Measurements from ENCODE around the gene GLA. TPM values are rescaled to one million over a fixed set of nuclear protein-coding genes. Genes with fewer than 3 reads are reported as not detected.

GLA gene
- total and polyA plus RNA-seq, 2 donors from 2014 or later = 23.9 to 34.7 TPM

- Histone ChIP-seq H3K27me3 (ENCODE audit: control insufficient read depth, insufficient read depth, low read length) (no peaks in the 10 kb centered on the region), H3K4me3 (ENCODE audit: low read length in 3 of 3) (no peak overlapping the region), H3K9me3 (ENCODE audit: control insufficient read depth in 2 of 3, insufficient read depth in 1 of 3, low read length in 3 of 3) (no peaks in the 10 kb centered on the region), H3K4me1 (ENCODE audit: control insufficient read depth in 2 of 3, insufficient read depth in 2 of 3, low read depth in 1 of 3, low read length in 3 of 3) (no peaks in the 10 kb centered on the region), H3K9ac (ENCODE audit: low read length in 3 of 3) (no peak overlapping the region), H3K36me3 (ENCODE audit: control insufficient read depth in 2 of 3, insufficient read depth in 3 of 3, low read length in 3 of 3) (no peaks in the 10 kb centered on the region), H3K27ac (ENCODE audit: low read depth in 2 of 2, low read length in 2 of 2) (no peak overlapping the region)
- TF ChIP-seq CTCF (IDR thresholded peaks at IDR 0.05; ENCODE audit: borderline replicate concordance, extremely low read depth, insufficient read depth) = no peak
- FAIRE-seq (no peak), DNase-seq (no peak)
- intact Hi-C loops (cut with DNase I) = no loop called here
Measured at GRCh38 chrX:101370888-101371504, 36.7 kb downstream of the GLA start.

GRCh38 chrX:101369687-101370086 lies 38.0 kb downstream of the GLA start:
- no peak overlapping the region for H3K4me3 ChIP-seq (ENCODE audit: low read length in 3 of 3)
- FAIRE-seq = no peak
- intact Hi-C loops (cut with DNase I) = no loop called here

DNA sequence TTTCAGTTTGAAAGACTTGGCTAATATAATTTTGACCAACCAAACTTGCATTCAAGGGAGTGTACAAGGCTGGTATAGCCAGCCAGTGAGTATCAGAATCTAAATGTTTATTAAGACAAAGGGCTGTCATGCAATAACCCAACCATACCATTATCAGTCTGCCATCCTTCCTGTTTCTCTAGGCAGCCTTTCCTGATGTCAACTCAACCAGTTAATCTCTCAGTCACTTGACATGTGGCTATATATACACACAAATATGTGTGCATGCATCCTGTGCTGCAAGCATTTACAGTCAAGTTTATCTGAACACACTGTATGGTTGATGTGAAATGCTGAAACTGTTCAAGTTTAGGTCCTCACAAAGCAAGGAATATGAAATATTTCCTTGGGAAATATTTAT lies 38.9 kb downstream of the GLA start:
- intact Hi-C loops (cut with DNase I) = no loop called here
- no peaks in the 10 kb centered on the region for H3K4me1 ChIP-seq (ENCODE audit: control insufficient read depth in 2 of 3, insufficient read depth in 2 of 3, low read depth in 1 of 3, low read length in 3 of 3)
- H3K9me3 ChIP-seq (ENCODE audit: control insufficient read depth in 2 of 3, insufficient read depth in 1 of 3, low read length in 3 of 3) = no peaks in the 10 kb centered on the region
- FAIRE-seq (no peak), DNase-seq (no peak)
- no peak for TF ChIP-seq CTCF (IDR thresholded peaks at IDR 0.05; ENCODE audit: borderline replicate concordance, extremely low read depth, insufficient read depth)
- H3K9ac ChIP-seq (ENCODE audit: low read length in 3 of 3) = no peak overlapping the region
- H3K27ac ChIP-seq (ENCODE audit: low read depth in 2 of 2, low read length in 2 of 2) = no peak overlapping the region
- no peak overlapping the region for H3K4me3 ChIP-seq (ENCODE audit: low read length in 3 of 3)
- H3K36me3 ChIP-seq (ENCODE audit: control insufficient read depth in 2 of 3, insufficient read depth in 3 of 3, low read length in 3 of 3) = no peaks in the 10 kb centered on the region
- no peaks in the 10 kb centered on the region for H3K27me3 ChIP-seq (ENCODE audit: control insufficient read depth, insufficient read depth, low read length)

More at GRCh38 chrX:101369687-101370086, 38.0 kb downstream of the GLA start:
- Histone ChIP-seq H3K9ac (ENCODE audit: low read length in 3 of 3) (no peak overlapping the region), H3K36me3 (ENCODE audit: control insufficient read depth in 2 of 3, insufficient read depth in 3 of 3, low read length in 3 of 3) (no peaks in the 10 kb centered on the region), H3K27ac (ENCODE audit: low read depth in 2 of 2, low read length in 2 of 2) (no peak overlapping the region), H3K9me3 (ENCODE audit: control insufficient read depth in 2 of 3, insufficient read depth in 1 of 3, low read length in 3 of 3) (no peaks in the 10 kb centered on the region), H3K27me3 (ENCODE audit: control insufficient read depth, insufficient read depth, low read length) (no peaks in the 10 kb centered on the region), H3K4me1 (ENCODE audit: control insufficient read depth in 2 of 3, insufficient read depth in 2 of 3, low read depth in 1 of 3, low read length in 3 of 3) (no peaks in the 10 kb centered on the region)
- DNase-seq = no peak
- TF ChIP-seq CTCF (IDR thresholded peaks at IDR 0.05; ENCODE audit: borderline replicate concordance, extremely low read depth, insufficient read depth) = no peak

DNA sequence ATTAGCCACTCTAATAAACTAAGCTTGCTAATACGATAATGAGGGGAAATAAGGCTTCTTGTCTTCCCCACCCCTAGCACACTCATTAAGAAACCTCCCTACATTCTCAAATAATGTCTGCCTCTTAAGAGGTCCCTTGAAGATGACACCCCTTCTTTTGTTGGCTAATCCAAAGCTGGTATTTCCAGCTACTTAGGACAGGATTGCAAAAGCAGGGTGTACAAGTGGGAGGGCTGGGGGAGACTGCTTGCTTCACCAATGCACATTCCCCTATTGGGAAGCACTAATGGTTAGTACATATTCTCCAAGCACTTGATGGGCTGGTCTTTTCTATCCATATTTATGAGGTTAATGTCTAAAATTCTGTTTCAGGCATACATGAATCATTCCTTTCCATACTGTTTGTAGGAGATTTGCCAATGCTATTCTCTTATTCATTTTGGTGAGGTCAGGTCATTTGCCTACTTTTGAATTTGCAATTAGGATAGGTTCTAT lies 42.4 kb downstream of the GLA start:
- no peak overlapping the region for H3K4me3 ChIP-seq (ENCODE audit: low read length in 3 of 3)
- H3K9ac ChIP-seq (ENCODE audit: low read length in 3 of 3) = no peak overlapping the region
- no peak overlapping the region for H3K27ac ChIP-seq (ENCODE audit: low read depth in 2 of 2, low read length in 2 of 2)
- no peak for DNase-seq
- FAIRE-seq = no peak
- H3K27me3 ChIP-seq (ENCODE audit: control insufficient read depth, insufficient read depth, low read length) = no peaks in the 10 kb centered on the region
- no peaks in the 10 kb centered on the region for H3K4me1 ChIP-seq (ENCODE audit: control insufficient read depth in 2 of 3, insufficient read depth in 2 of 3, low read depth in 1 of 3, low read length in 3 of 3)
- no peaks in the 10 kb centered on the region for H3K9me3 ChIP-seq (ENCODE audit: control insufficient read depth in 2 of 3, insufficient read depth in 1 of 3, low read length in 3 of 3)
- H3K36me3 ChIP-seq (ENCODE audit: control insufficient read depth in 2 of 3, insufficient read depth in 3 of 3, low read length in 3 of 3) = no peaks in the 10 kb centered on the region
- TF ChIP-seq CTCF (IDR thresholded peaks at IDR 0.05; ENCODE audit: borderline replicate concordance, extremely low read depth, insufficient read depth) = no peak
- intact Hi-C loops (cut with DNase I) = no loop called here

Measured in kidney (tissue), 14 donors.